GM21390 (cell line): ENCODE data around the gene MATK.

Source experiments
- ATAC-seq: cut with Tn5 transposase; IDR thresholded peaks from one replicate; pipeline ENCODE4 v1.9.1; 2021; ENCODE audit not compliant: unreplicated experiment

Gene MATK

DNA sequence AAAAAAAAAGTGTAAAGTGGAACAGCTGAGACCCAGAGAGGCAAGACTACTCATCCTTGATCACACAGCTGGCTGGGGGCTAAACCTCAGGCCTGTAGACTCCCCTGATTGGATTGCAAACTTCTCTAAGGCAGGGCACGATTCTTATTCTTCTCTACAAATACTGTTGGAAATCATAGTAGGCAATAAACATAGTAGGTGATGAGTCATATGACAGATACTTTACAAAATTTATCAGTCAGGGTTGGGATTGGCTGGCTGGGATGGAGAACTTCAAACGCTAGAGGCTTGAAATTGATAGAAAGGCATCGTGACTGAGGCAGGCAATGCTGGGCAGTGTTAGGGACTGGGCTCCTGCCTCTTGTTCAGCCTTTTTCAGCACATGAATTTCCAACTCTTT lies 5.9 kb upstream of the MATK start:
- ATAC-seq: no peak

GRCh38 chr19:3790941-3791340 lies 4.8 kb upstream of the MATK start:
- no peak for ATAC-seq

DNA sequence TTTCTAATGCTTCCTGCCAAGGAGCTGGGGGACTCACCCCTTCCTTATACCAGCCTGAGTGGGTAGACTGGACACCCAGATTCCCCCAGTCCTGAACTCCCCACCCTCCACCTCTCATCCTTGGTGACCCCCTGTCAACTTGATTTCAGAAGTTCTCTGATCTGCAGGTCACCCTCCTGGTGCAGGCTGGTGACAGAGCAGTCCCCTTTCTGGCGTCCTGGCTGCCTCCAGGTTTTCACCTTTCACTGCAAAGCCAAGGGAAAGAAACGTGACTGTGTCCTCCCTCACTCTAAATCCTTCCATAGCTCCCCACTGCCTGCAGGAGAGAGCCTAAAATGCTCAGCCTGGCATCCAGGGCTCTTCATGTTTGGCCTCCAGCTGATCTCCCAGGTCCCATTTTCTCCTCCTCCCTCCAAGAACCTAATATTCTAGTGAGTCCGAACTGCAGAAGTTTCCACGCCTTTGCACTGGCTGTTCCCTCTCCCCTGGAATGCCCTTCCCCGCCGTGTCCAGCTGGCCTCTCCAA lies 4.1 kb upstream of the MATK start:
- ATAC-seq: no peak

GRCh38 chr19:3788996-3789778 lies 3.0 kb upstream of the MATK start:
- ATAC-seq: no peak

DNA sequence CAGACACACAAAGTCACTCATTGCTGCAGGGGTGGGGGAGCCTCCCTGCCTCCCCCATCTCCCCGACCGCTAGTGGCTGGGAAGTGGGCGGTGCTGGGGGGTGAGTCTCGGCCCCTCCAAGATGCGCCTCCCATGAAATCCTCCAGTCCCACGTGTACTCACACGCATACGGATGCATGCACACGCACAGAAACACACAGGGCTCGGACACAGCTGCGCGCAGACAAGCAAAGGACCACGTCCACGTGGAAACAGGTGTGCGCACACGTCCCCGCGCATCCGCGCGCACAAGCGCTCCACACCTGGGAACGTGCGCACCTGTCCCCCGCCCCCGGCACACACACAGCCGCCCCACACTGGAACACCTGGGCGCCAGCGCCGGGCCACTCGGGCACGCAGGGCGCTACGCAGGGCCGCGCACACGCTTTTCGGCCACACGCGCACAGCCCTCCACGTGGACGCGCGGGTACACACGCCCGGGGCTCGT lies 687 bp downstream of the MATK start:
- no peak for ATAC-seq

- no peak for ATAC-seq
Measured at GRCh38 chr19:3784607-3785450, 1.4 kb downstream of the MATK start.

DNA sequence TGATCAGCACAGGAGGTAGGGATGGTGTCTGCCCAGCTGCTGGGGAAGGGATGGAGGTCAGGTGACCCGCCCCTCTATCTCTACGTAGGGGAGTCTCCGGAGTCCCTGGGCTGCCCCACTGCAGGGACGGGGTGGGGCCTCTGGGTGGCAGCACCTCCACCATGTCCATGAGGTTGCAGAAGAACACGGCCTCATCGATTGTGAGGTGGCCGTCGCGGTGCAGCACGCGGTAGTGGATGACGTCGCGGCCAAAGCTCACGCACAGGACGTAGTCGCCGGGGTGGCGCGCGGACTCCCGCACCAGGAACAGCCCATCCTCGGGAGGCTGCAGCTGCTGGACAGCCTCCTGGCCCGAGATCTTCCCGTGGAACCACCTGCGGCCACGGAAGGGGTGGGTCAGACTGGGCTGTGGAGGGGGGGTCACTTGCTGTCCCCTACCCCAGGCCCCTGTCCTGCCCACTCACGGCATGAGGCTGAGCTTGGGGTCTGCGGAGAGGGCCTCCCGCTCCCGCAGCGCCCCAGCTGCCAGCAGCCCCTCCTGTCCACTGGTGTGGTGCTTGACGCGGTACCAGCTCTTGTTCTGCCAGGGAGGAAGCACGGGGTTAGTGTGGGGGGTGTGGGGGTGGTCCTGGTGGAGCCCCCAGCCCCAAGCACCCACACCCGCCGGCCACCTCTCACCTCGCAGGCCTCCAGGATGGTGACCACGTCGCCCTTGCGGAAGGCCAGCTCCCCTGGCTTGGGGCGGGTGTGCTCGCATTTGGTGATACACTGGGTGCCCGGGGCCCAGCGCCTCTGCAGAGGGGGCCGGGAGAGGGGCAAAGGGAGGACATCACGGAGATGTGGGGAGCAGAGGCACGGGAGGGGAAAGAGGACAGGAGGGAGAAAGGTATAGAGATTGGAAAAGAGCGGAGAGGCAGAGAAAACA lies 2.3 kb downstream of the MATK start:
- no peak for ATAC-seq

DNA sequence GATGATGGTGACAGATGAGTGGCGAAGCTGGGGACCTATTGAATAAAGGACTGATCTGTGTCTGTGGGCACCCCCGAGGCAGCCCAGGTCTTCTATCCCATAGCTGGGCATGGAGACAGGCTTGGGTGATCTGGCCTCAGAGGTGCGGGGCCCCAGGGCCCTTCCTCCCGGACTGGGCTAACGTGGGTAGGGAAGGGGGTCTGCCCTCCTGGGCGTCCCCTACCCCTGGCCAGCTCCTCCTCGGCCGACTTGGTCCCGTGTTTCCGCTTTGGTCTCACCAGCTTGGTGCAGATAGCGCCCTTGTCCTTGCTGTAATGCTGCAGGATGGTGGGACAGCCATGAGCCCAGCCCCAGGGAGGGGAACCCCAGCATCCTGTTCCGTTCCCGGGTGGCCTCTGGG lies 3.3 kb downstream of the MATK start:
- ATAC-seq: no peak

DNA sequence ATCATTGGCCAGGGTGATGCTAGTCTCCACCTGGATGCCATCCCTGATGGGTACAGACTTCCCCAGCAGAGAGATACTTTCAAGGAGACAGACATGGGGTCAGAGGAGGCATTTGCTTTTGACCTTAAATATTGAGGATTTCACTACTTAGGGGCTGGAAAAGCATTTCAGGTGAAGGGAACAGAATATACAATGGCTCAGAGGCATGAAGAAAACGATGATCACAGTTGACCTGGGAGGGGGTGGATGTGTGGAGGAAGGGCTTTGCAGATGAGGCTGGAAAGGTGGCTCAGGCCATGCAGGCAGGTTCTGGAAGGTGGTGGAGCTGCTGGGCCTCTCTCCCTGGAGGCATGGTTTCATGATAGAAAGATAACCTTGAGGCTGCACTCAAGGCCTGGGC lies 3.9 kb downstream of the MATK start:
- no peak for ATAC-seq

DNA sequence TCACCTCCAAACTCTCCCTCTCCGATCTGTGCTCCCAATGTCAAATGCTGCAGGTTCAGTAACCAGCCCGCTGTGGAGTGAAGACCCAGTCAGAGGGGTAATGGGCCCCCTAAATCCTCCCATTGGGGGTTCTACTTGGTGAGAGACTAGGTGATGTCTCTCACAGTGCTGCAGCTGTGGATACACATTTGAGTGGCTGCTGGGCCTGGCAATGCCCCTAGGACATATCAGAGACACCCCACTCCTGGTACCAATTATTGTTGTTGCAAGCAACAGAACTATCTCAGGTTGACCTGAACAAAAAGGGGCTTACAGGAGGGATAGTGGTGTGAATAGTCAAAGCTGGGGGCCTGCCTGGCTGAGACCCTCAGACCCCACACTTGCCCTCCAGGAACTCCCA lies 4.6 kb downstream of the MATK start:
- ATAC-seq: no peak

GRCh38 chr19:3780786-3781304 lies 5.3 kb downstream of the MATK start:
- ATAC-seq: no peak

- ATAC-seq: no peak
Measured at GRCh38 chr19:3778899-3779723, 7.1 kb downstream of the MATK start.

DNA sequence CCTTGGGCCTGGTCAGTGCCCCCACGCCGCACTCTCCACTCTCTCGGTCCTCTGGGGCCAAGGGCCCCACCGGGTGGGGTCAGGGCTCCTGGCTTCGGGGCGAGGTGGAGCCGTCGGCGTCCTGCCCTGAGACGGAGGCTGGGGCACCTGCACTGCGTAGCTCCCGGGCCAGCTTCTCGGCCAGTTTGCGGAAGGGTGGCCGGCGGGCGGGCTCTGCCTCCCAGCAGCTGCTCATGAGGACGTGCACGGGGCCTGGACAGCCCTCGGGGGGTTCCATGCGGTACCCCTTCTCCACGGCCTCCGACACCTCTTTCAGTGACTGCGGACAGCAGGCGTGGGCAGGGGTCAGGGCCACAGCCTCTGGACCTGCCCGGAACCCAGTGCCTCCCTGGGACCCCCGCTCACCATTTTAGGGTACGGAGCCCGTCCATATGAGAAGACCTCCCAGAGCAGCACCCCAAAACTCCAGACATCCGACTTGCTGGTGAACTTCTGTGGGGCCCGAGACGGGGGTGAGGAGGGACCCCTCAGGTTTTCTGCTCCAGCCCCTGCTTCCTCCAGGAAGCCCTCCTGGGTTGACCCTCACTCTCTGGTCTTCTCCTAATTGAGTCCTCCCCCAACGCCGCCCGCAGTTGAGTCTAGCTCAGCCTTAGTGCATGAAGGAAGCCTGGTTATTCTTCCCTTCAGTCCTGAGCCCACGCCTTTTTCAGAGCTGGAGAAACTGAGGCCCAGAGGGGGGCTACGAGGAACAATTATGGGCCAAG lies 7.9 kb downstream of the MATK start:
- ATAC-seq: no peak

- ATAC-seq: no peak
Measured at GRCh38 chr19:3776479-3777040, 9.6 kb downstream of the MATK start.

GRCh38 chr19:3775831-3776230 lies 10.3 kb downstream of the MATK start:
- ATAC-seq: no peak

DNA sequence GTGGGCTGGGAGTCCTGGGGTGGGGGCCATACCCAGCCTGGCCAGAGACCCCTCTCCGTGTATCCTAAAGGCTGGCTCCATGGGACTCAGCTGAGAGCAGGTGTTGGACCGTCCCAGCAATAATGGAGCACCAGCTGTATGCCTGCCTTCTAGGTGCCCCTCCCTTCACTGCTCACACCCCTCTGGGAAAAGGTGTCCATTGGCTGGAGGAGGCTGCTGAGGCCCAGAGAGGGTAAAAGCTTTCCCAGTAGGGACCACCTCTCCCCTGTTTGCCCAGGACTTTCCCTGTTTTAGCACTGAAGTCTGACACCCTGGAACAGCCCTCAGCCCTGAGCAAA lies 10.8 kb downstream of the MATK start:
- no peak for ATAC-seq

GRCh38 chr19:3774621-3775373 lies 11.4 kb downstream of the MATK start:
- no peak for ATAC-seq
